WERI-Rb-1 (cell line): Measurements from ENCODE around the gene PTGDR2.

Experiments used
- DNase-seq: peaks from one replicate; pipeline ENCODE4 v3.0.0-alpha.2; 2020
- H3K27ac ChIP-seq: fragments of 250-450 bp; sonication (Bioruptor Pico); 2 replicates; pipeline ENCODE4 v1.5.1; 2020; ENCODE audit warnings: mild to moderate bottlenecking, moderate library complexity
- H3K27me3 ChIP-seq: fragments of 250-450 bp; sonication (Bioruptor Pico); 2 replicates; pipeline ENCODE4 v1.5.1; 2021; ENCODE audit warnings: mild to moderate bottlenecking, low read depth, moderate library complexity; ENCODE audit not compliant: insufficient read depth, severe bottlenecking
- H3K36me3 ChIP-seq: fragments of 250-450 bp; sonication (Bioruptor Pico); 2 replicates; pipeline ENCODE4 v1.5.1; 2020; ENCODE audit warnings: mild to moderate bottlenecking, moderate library complexity
- H3K4me3 ChIP-seq: 2 replicates; pipeline ENCODE4 v1.5.1; 2011; ENCODE audit warnings: low read depth, mild to moderate bottlenecking, control low read depth, low read length
- H3K9me3 ChIP-seq: fragments of 250-450 bp; sonication (Bioruptor Pico); 2 replicates; pipeline ENCODE4 v1.5.1; 2021; ENCODE audit warnings: mild to moderate bottlenecking, moderate library complexity; ENCODE audit not compliant: severe bottlenecking
- TF ChIP-seq, protein P1 (sequence below): IDR thresholded peaks from 2 replicates; pipeline ENCODE4 v1.5.1; 2011; ENCODE audit warnings: low read depth, mild to moderate bottlenecking, control low read depth, inconsistent platforms, low read length

Gene PTGDR2

DNA sequence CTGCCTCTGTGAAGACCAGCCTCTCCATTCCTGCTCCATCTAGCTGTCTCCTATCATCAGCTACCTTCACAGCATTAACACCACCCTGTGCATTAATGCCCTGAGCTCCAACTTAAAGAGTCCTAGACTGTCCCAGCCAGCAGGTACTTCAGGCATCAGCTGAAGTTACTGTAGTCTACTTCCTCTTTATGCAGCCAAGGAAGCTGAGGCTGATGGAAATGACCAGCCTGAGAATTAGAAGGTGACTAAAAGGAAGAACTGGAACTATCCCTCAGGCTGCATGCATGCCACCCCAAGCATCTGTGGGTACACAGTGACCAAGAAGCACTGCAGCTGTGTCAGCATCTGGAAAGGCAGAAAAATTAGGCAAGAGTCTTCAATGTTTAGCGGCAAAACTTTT is 42.4 kb downstream of the PTGDR2 start:
- no peak overlapping the region for H3K4me3 ChIP-seq
- DNase-seq, result no peak
- no peak overlapping the region for H3K27ac ChIP-seq
- no peaks in the 10 kb centered on the region for H3K27me3 ChIP-seq
- TF ChIP-seq, protein P1, sequence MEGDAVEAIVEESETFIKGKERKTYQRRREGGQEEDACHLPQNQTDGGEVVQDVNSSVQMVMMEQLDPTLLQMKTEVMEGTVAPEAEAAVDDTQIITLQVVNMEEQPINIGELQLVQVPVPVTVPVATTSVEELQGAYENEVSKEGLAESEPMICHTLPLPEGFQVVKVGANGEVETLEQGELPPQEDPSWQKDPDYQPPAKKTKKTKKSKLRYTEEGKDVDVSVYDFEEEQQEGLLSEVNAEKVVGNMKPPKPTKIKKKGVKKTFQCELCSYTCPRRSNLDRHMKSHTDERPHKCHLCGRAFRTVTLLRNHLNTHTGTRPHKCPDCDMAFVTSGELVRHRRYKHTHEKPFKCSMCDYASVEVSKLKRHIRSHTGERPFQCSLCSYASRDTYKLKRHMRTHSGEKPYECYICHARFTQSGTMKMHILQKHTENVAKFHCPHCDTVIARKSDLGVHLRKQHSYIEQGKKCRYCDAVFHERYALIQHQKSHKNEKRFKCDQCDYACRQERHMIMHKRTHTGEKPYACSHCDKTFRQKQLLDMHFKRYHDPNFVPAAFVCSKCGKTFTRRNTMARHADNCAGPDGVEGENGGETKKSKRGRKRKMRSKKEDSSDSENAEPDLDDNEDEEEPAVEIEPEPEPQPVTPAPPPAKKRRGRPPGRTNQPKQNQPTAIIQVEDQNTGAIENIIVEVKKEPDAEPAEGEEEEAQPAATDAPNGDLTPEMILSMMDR, result no peak
- peaks cover 7% of the 10 kb centered on the region for H3K9me3 ChIP-seq
- H3K36me3 ChIP-seq, result no peaks in the 10 kb centered on the region

DNA sequence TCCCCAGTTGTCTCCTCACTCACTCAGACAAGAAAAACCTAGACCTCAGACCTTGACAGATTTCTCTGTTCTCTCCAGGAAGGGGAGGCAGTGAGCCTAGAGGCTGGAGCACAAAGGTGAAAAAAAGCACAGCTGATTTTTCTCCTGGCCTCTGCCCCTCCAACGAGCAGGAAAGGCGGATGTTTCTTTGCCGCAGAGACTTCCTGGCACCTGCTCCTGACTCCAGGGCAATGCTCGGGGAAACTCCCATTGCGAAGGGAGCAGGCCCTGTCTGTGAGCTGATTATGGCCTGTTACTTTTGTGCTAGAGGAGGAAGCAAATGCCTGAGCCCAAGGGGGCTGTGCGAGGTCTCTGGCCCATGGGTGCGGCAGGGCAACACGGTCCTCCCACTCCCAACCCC is 45.2 kb downstream of the PTGDR2 start:
- TF ChIP-seq, protein P1, result no peak
- H3K4me3 ChIP-seq, result no peak overlapping the region
- no peak for DNase-seq
- H3K36me3 ChIP-seq, result no peaks in the 10 kb centered on the region
- no peak overlapping the region for H3K27ac ChIP-seq
- no peaks in the 10 kb centered on the region for H3K27me3 ChIP-seq
- H3K9me3 ChIP-seq, result no peaks in the 10 kb centered on the region

DNA sequence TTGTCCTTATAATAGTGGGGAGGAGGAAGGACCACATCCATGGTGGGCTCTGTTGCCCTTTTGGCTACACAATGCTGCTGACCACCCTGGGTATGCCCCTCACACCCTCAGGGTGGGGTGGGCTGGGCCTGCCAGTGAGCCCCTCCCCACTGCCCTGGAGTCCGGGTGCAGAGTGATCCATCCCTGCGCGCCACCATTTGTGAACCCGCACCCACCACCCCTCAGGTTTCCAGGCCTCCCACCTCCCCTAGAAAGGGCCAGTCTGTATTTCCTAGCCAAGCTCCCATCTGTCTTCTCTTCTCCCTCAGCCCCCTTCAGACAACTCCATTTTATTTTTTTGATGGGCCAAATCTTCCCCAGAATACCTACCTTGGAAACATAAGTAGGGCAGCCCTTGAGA is 45.6 kb downstream of the PTGDR2 start:
- no peak overlapping the region for H3K27ac ChIP-seq
- TF ChIP-seq, protein P1, result no peak

DNA sequence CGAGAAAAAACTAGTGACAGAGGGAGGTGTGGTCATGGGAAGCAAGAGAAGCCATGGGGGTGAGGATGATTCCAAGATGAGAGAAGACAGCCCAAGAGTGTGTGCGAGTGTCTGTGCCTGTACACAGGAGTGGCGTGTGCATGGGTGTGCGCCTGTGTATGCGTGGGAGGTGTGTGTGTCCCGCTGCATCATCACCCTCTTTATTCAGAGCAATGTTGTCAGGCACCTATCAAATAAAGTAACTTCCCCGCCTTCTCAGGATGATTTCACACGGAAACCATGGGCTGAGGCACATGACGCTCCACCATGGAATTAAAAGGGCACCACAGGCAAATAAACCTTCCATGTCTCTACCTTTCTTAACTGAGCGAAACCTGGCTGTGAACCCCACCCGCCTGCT is 46.1 kb downstream of the PTGDR2 start:
- TF ChIP-seq, protein P1, result no peak
- H3K27me3 ChIP-seq, result no peaks in the 10 kb centered on the region

More for the DNA sequence above, 45.6 kb downstream of the PTGDR2 start:
- H3K4me3 ChIP-seq, result no peak overlapping the region
- H3K27me3 ChIP-seq, result no peaks in the 10 kb centered on the region
- no peaks in the 10 kb centered on the region for H3K9me3 ChIP-seq
- DNase-seq, result no peak
- no peaks in the 10 kb centered on the region for H3K36me3 ChIP-seq

DNA sequence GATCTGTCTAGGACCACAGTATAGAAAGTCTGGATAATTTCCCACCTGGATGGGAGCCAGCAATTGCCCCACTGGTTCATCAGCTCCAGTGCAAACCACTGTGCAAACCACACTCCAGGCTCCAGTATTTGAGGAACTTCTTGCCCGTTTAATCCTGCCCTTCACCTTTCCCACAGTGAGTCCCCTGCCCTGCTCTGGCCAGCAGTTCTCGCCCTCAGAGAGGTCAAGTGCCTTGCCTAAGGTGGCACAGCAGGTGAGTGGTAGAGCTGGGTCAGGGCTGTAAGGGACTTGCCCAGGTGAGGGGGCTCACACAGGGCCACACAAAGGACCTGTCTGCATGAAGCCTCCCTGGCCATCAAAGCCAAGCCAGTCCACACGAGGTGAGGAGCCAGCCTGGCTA is 46.5 kb downstream of the PTGDR2 start:
- no peaks in the 10 kb centered on the region for H3K9me3 ChIP-seq
- no peaks in the 10 kb centered on the region for H3K27me3 ChIP-seq
- no peak for DNase-seq
- TF ChIP-seq, protein P1, result no peak
- no peak overlapping the region for H3K4me3 ChIP-seq
- no peak overlapping the region for H3K27ac ChIP-seq
- H3K36me3 ChIP-seq, result no peaks in the 10 kb centered on the region

More for the DNA sequence above, 46.1 kb downstream of the PTGDR2 start:
- no peak overlapping the region for H3K27ac ChIP-seq
- no peak overlapping the region for H3K4me3 ChIP-seq
- H3K9me3 ChIP-seq, result no peaks in the 10 kb centered on the region
- DNase-seq, result no peak
- H3K36me3 ChIP-seq, result no peaks in the 10 kb centered on the region

DNA sequence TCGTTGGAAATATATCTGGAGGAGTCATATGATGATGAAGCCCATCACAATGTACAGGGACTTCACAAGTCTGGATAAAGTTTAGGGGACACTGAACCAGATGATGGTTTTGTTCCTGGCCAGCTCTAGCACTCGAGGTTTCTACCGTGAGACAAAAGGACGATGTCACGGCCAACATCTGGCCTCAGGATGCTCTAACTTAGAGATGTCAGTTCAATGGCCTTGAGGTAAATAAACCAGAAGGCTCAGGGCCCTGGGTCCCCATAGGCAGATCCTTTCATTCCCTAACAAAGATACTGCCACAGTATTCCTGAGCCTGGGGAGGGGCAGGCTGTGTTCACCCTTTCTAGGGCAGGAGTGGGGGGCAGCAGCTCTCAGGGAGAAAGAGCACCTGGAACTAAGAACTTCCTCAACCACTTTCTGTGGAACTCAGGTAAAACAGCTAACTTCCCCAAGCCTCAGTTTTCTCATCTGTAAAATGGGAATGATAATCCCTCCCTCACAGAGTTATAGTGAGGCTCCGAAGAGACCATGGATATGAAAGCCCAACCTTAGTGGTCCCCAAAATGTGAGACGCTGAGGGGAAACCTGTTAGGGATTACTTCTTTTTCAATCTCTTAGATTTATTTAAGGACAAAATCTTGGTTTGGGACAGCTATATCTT is 52.3 kb downstream of the PTGDR2 start:
- H3K27me3 ChIP-seq, result no peaks in the 10 kb centered on the region
- no peaks in the 10 kb centered on the region for H3K36me3 ChIP-seq

More for the DNA sequence above, 52.3 kb downstream of the PTGDR2 start:
- DNase-seq, result no peak
- no peak overlapping the region for H3K4me3 ChIP-seq
- H3K9me3 ChIP-seq, result no peaks in the 10 kb centered on the region
- H3K27ac ChIP-seq, result no peak overlapping the region
- TF ChIP-seq, protein P1, result no peak
